PC-9 (cell line): ENCODE results near the gene SRGAP1.

ENCODE experiments used
- EZH2 ChIP-seq: fragments of 200-600 bp; sonication (generic); IDR thresholded peaks from 2 replicates; pipeline ENCODE4 v1.8.0; 2017; ENCODE audit warnings: antibody characterized with exemption, low read depth
- TF ChIP-seq, protein P1 (sequence below): fragments of 200-600 bp; sonication (generic); conservative IDR thresholded peaks from 2 replicates; pipeline ENCODE4 v1.6.1; 2017; ENCODE audit warnings: mixed run types, antibody characterized with exemption, mild to moderate bottlenecking, moderate library complexity

DNA sequence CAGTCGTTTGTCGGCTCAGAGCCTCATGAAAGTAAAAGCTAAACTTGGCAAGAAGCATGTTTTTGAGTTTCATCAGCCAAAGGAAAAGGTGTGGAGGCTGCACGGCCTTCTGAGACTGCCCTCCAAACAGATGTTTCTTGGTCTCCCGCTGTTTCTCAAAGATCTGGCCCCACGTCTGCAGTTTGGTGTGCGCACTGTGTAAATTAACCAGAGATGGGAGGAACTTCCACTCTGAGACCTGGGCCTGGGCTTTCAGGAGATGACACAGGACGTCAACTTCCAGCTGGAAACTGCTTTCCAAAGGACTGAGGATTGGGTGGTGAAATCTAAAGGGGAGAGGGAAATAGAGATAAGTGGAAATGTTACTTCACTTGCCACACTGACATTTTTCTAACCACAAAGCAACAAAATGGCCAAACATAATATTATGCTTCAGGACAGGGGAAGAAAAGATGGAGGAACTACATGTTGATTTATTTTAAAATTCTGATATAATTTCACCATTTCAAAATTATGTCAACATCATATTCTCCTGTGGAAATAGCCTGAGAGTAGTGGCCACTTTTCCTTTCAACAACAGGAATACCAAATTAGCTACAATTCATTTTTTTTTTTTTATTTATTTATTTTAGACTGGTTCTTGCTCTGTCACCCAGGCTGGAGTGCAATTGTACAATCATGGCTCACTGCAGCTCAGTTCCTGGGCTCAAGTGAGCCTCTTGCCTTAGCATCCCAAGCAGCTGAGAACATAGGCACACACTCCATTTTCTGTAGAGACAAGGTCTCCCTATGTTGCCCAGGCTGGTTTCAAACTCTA is 350.0 kb downstream of the SRGAP1 start:
- TF ChIP-seq, protein P1, sequence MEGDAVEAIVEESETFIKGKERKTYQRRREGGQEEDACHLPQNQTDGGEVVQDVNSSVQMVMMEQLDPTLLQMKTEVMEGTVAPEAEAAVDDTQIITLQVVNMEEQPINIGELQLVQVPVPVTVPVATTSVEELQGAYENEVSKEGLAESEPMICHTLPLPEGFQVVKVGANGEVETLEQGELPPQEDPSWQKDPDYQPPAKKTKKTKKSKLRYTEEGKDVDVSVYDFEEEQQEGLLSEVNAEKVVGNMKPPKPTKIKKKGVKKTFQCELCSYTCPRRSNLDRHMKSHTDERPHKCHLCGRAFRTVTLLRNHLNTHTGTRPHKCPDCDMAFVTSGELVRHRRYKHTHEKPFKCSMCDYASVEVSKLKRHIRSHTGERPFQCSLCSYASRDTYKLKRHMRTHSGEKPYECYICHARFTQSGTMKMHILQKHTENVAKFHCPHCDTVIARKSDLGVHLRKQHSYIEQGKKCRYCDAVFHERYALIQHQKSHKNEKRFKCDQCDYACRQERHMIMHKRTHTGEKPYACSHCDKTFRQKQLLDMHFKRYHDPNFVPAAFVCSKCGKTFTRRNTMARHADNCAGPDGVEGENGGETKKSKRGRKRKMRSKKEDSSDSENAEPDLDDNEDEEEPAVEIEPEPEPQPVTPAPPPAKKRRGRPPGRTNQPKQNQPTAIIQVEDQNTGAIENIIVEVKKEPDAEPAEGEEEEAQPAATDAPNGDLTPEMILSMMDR, result no peak
- no peak for TF ChIP-seq EZH2
